Left forelimb (tissue), 1 donor: ENCODE data around the gene APOM.

Source experiments
- DNase-seq: peaks from one replicate; pipeline ENCODE4 v3.0.0-alpha.2; 2018; ENCODE audit warnings: low spot score

APOM gene

DNA sequence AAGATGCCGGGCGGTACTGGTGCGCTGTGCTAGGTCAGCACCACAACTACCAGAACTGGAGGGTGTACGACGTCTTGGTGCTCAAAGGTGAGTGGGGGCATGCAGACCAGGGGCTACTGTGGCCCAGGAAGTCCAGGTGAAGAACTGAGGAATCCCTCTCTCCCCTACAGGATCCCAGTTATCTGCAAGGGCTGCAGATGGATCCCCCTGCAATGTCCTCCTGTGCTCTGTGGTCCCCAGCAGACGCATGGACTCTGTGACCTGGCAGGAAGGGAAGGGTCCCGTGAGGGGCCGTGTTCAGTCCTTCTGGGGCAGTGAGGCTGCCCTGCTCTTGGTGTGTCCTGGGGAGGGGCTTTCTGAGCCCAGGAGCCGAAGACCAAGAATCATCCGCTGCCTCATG is 52.0 kb downstream of the APOM start:
- DNase-seq = no peak
